IPS-20b (cell line): ENCODE measurements around the gene NECTIN4.

Source experiments
- H3K27ac ChIP-seq: one replicate; pipeline ENCODE4 v1.5.1; 2013; ENCODE audit warnings: low read length
- H3K27me3 ChIP-seq: 2 replicates; pipeline ENCODE4 v1.6.1; 2013; ENCODE audit warnings: mild to moderate bottlenecking, low read length, inconsistent platforms; ENCODE audit not compliant: insufficient read depth
- H3K36me3 ChIP-seq: 2 replicates; pipeline ENCODE4 v1.6.1; 2013; ENCODE audit warnings: low read depth, mild to moderate bottlenecking, inconsistent platforms, low read length, moderate library complexity; ENCODE audit not compliant: insufficient read depth
- H3K4me1 ChIP-seq: 2 replicates; pipeline ENCODE4 v1.6.1; 2013; ENCODE audit warnings: mild to moderate bottlenecking, control low read depth, inconsistent platforms, low read length, moderate library complexity; ENCODE audit not compliant: insufficient read depth
- H3K4me3 ChIP-seq: 2 replicates; pipeline ENCODE4 v1.5.1; 2013; ENCODE audit warnings: mild to moderate bottlenecking, low read length, inconsistent platforms
- H3K9ac ChIP-seq: 2 replicates; pipeline ENCODE4 v1.6.1; 2013; ENCODE audit warnings: low read depth, mild to moderate bottlenecking, inconsistent platforms, low read length, moderate library complexity
- H3K9me3 ChIP-seq: 2 replicates; pipeline ENCODE4 v1.6.1; 2013; ENCODE audit warnings: mild to moderate bottlenecking, low read depth, low read length, inconsistent platforms; ENCODE audit not compliant: insufficient read depth

Gene NECTIN4

GRCh38 chr1:161100556-161100955 is 11.2 kb upstream of the NECTIN4 start:
- no peaks in the 10 kb centered on the region for H3K27me3 ChIP-seq
- no peak overlapping the region for H3K4me3 ChIP-seq
- no peaks in the 10 kb centered on the region for H3K4me1 ChIP-seq
- peaks cover 26% of the 10 kb centered on the region for H3K36me3 ChIP-seq
- H3K27ac ChIP-seq, result no peak overlapping the region
- no peaks in the 10 kb centered on the region for H3K9me3 ChIP-seq
- no peak overlapping the region for H3K9ac ChIP-seq

GRCh38 chr1:161099090-161099802 is 9.9 kb upstream of the NECTIN4 start:
- no peaks in the 10 kb centered on the region for H3K9me3 ChIP-seq
- peak overlapping the region; percentile 89 for H3K4me3 ChIP-seq
- H3K4me1 ChIP-seq, result no peaks in the 10 kb centered on the region
- peak overlapping the region; percentile 83; the same call in 1 of the 2 replicates for H3K9ac ChIP-seq
- H3K36me3 ChIP-seq, result peaks cover 26% of the 10 kb centered on the region
- H3K27me3 ChIP-seq, result peaks cover 3% of the 10 kb centered on the region; the same call in 1 of the 2 replicates
- no peak overlapping the region for H3K27ac ChIP-seq

GRCh38 chr1:161098210-161099068 is 9.1 kb upstream of the NECTIN4 start, which contains the start of gene KLHDC9:
Gene KLHDC9 (plus strand): TSS chr1:161098361. CDS start chr1:161098536, 175 bp downstream.
- H3K4me1 ChIP-seq, result no peaks in the 10 kb centered on the region
- H3K27me3 ChIP-seq, result peaks cover 3% of the 10 kb centered on the region; the same call in 1 of the 2 replicates
- H3K4me3 ChIP-seq, result peak within 1 kb of the TSS; percentile 89
- peak within 1 kb of the TSS; percentile 83 for H3K9ac ChIP-seq
- peaks cover 26% of the 10 kb centered on the region for H3K36me3 ChIP-seq
- no peak within 1 kb of the TSS for H3K27ac ChIP-seq
- no peaks in the 10 kb centered on the region for H3K9me3 ChIP-seq

GRCh38 chr1:161096530-161096929 is 7.2 kb upstream of the NECTIN4 start:
- H3K4me1 ChIP-seq, result no peaks in the 10 kb centered on the region
- no peak overlapping the region for H3K27ac ChIP-seq
- H3K9ac ChIP-seq, result no peak overlapping the region
- H3K36me3 ChIP-seq, result peaks cover 17% of the 10 kb centered on the region
- H3K27me3 ChIP-seq, result peaks cover 3% of the 10 kb centered on the region; the same call in 1 of the 2 replicates
- no peaks in the 10 kb centered on the region for H3K9me3 ChIP-seq
- no peak overlapping the region for H3K4me3 ChIP-seq

- no peak overlapping the region for H3K9ac ChIP-seq
- peaks cover 14% of the 10 kb centered on the region for H3K36me3 ChIP-seq
- H3K4me3 ChIP-seq, result no peak overlapping the region
- H3K27ac ChIP-seq, result no peak overlapping the region
- no peaks in the 10 kb centered on the region for H3K4me1 ChIP-seq
- H3K9me3 ChIP-seq, result no peaks in the 10 kb centered on the region
- H3K27me3 ChIP-seq, result peaks cover 3% of the 10 kb centered on the region; the same call in 1 of the 2 replicates
Measured at GRCh38 chr1:161096015-161096414, 6.7 kb upstream of the NECTIN4 start.

- H3K4me1 ChIP-seq, result no peaks in the 10 kb centered on the region
- H3K9ac ChIP-seq, result no peak overlapping the region
- H3K4me3 ChIP-seq, result no peak overlapping the region
- no peaks in the 10 kb centered on the region for H3K9me3 ChIP-seq
- no peak overlapping the region for H3K27ac ChIP-seq
- peaks cover 8% of the 10 kb centered on the region for H3K36me3 ChIP-seq
- H3K27me3 ChIP-seq, result peaks cover 3% of the 10 kb centered on the region; the same call in 1 of the 2 replicates
Measured at GRCh38 chr1:161095230-161095629, 5.9 kb upstream of the NECTIN4 start.

GRCh38 chr1:161094481-161094880 is 5.1 kb upstream of the NECTIN4 start:
- Histone ChIP-seq H3K4me3 (no peak overlapping the region), H3K9me3 (no peaks in the 10 kb centered on the region)

GRCh38 chr1:161092621-161093028 is 3.3 kb upstream of the NECTIN4 start:
- Histone ChIP-seq H3K27ac (no peak overlapping the region), H3K4me3 (no peak overlapping the region), H3K9ac (no peak overlapping the region), H3K9me3 (no peaks in the 10 kb centered on the region), H3K36me3 (no peaks in the 10 kb centered on the region), H3K4me1 (no peaks in the 10 kb centered on the region), H3K27me3 (peaks cover 3% of the 10 kb centered on the region; the same call in 1 of the 2 replicates)

More at GRCh38 chr1:161094481-161094880, 5.1 kb upstream of the NECTIN4 start:
- H3K36me3 ChIP-seq, result peaks cover under 1% of the 10 kb centered on the region; the same call in 1 of the 2 replicates
- peaks cover 3% of the 10 kb centered on the region; the same call in 1 of the 2 replicates for H3K27me3 ChIP-seq
- H3K4me1 ChIP-seq, result no peaks in the 10 kb centered on the region
- no peak overlapping the region for H3K9ac ChIP-seq
- H3K27ac ChIP-seq, result no peak overlapping the region

- H3K9me3 ChIP-seq, result no peaks in the 10 kb centered on the region
- H3K9ac ChIP-seq, result no peak overlapping the region
- no peak overlapping the region for H3K27ac ChIP-seq
- no peak overlapping the region for H3K4me3 ChIP-seq
- peaks cover 3% of the 10 kb centered on the region; the same call in 1 of the 2 replicates for H3K27me3 ChIP-seq
- H3K36me3 ChIP-seq, result no peaks in the 10 kb centered on the region
- no peaks in the 10 kb centered on the region for H3K4me1 ChIP-seq
Measured at GRCh38 chr1:161091796-161092507, 2.6 kb upstream of the NECTIN4 start.

- Histone ChIP-seq H3K9ac (no peak overlapping the region), H3K4me1 (no peaks in the 10 kb centered on the region)
Measured at GRCh38 chr1:161091093-161091492, 1.7 kb upstream of the NECTIN4 start.

GRCh38 chr1:161090617-161091016 is 1.3 kb upstream of the NECTIN4 start:
- Histone ChIP-seq H3K27ac (no peak overlapping the region), H3K9ac (no peak overlapping the region), H3K4me1 (no peaks in the 10 kb centered on the region), H3K36me3 (no peaks in the 10 kb centered on the region), H3K27me3 (peaks cover 3% of the 10 kb centered on the region; the same call in 1 of the 2 replicates), H3K4me3 (no peak overlapping the region), H3K9me3 (no peaks in the 10 kb centered on the region)

More at GRCh38 chr1:161091093-161091492, 1.7 kb upstream of the NECTIN4 start:
- Histone ChIP-seq H3K4me3 (no peak overlapping the region), H3K27me3 (peaks cover 3% of the 10 kb centered on the region; the same call in 1 of the 2 replicates), H3K36me3 (no peaks in the 10 kb centered on the region), H3K9me3 (no peaks in the 10 kb centered on the region), H3K27ac (no peak overlapping the region)
